Right lobe of liver (tissue), 4 donors: Measurements from ENCODE around the gene AFF4.

Experiments used
- POLR2A ChIP-seq: fragments of 450-650 bp; IDR thresholded peaks from one replicate; pipeline ENCODE4 v1.6.1; 2017; ENCODE audit warnings: antibody characterized with exemption, mild to moderate bottlenecking
- TF ChIP-seq, protein P1 (sequence below), 4 donors: fragments of 200-600 bp in 3 of 4; fragments of 450-650 bp in 1 of 4; IDR thresholded peaks; one replicate each; pipeline versions ENCODE4 v1.5.1 to v1.8.0; 2016 to 2022; ENCODE audit warnings: antibody characterized with exemption in 4 of 4, mild to moderate bottlenecking in 2 of 4
- donor health status: DM: no; HTN: no; CAD: no.
- donor health status: DM: no; HTN: no; CAD: no.
- donor health status: DM: no; HTN: yes; CAD: no.

DNA sequence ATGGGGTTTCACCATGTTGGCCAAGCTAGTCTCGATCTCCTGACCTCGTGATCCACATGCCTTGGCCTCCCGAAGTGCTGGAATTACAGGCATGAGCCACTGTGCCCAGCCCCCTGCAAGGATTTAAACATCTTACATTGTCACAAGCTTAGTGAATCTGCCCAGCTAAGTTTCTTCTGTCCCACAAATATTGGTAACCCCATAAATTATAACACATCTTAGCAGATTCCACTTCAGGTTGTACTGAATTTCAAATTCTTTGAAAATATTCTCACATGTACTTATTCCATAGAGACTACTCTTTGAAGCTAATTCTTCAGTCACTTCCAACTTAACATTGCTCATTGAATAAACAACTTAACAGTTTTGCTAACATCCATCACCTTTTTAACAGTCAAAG lies 13.4 kb upstream of the AFF4 start:
- no peak for TF ChIP-seq POLR2A
- TF ChIP-seq, protein P1, sequence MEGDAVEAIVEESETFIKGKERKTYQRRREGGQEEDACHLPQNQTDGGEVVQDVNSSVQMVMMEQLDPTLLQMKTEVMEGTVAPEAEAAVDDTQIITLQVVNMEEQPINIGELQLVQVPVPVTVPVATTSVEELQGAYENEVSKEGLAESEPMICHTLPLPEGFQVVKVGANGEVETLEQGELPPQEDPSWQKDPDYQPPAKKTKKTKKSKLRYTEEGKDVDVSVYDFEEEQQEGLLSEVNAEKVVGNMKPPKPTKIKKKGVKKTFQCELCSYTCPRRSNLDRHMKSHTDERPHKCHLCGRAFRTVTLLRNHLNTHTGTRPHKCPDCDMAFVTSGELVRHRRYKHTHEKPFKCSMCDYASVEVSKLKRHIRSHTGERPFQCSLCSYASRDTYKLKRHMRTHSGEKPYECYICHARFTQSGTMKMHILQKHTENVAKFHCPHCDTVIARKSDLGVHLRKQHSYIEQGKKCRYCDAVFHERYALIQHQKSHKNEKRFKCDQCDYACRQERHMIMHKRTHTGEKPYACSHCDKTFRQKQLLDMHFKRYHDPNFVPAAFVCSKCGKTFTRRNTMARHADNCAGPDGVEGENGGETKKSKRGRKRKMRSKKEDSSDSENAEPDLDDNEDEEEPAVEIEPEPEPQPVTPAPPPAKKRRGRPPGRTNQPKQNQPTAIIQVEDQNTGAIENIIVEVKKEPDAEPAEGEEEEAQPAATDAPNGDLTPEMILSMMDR (IDR thresholded peaks at IDR 0.05): no peak
